SK-N-SH (cell line): ENCODE measurements around the gene STRA8. TPM values are rescaled to one million over a fixed set of nuclear protein-coding genes. Genes with fewer than 3 reads are reported as not detected.

ENCODE experiments used
- CTCF ChIA-PET: fragments of 300-600, 350-600 bp; formaldehyde crosslinking; extraction: SDS; loops from one replicate; lab custom pipeline; 2021; lab: Yijun Ruan, JAX
- POLR2A ChIA-PET: fragments of 350-600 bp; sonication (Branson Sonifier 250); formaldehyde crosslinking; extraction: SDS; loops from one replicate; lab custom pipeline; 2020; ENCODE audit warnings: antibody characterized with exemption, inconsistent platforms; lab: Yijun Ruan, JAX
- DNase-seq: peaks from one replicate; pipeline ENCODE4 v3.0.0; 2012
- H2AFZ ChIP-seq: fragments of 200-600 bp; sonication (generic); 2 replicates; pipeline ENCODE4 v1.8.1; 2016; ENCODE audit warnings: antibody characterized with exemption, mild to moderate bottlenecking, low read depth
- H3F3A ChIP-seq: fragments of 200-600 bp; sonication (generic); replicated peaks from 2 replicates; pipeline ENCODE3; 2016; ENCODE audit warnings: antibody characterized with exemption, mild to moderate bottlenecking; ENCODE audit not compliant: insufficient read depth
- H3K27ac ChIP-seq, 2 experiments: fragments of 200-500 bp in 1 of 2; fragments of 200-600 bp in 1 of 2; sonication (Bioruptor generic) in 1 of 2; sonication (generic), shearing (Covaris generic) in 1 of 2; 2 replicates each; pipeline versions ENCODE4 v1.5.1 to v1.6.1; 2014 to 2016; ENCODE audit warnings: low read depth in 2 of 2, inconsistent platforms in 1 of 2, low read length in 1 of 2, mild to moderate bottlenecking in 1 of 2, mixed read lengths in 1 of 2
- H3K27me3 ChIP-seq: fragments of 200-600 bp; sonication (generic), shearing (Covaris generic); 2 replicates; pipeline ENCODE4 v1.6.1; 2016; ENCODE audit warnings: mixed run types; ENCODE audit not compliant: insufficient read depth
- H3K36me3 ChIP-seq, 2 experiments: fragments of 200-500 bp in 1 of 2; fragments of 200-600 bp in 1 of 2; sonication (Bioruptor generic) in 1 of 2; sonication (generic) in 1 of 2; replicated peaks in 1 of 2; 2 replicates each; pipeline versions ENCODE3 to v1.5.1; 2014 to 2016; ENCODE audit warnings: low read length in 1 of 2, mild to moderate bottlenecking in 1 of 2; ENCODE audit not compliant: insufficient read depth in 2 of 2, control insufficient read depth in 1 of 2
- H3K4me1 ChIP-seq, 2 experiments: fragments of 200-500 bp in 1 of 2; fragments of 200-600 bp in 1 of 2; sonication (Bioruptor generic) in 1 of 2; sonication (generic), shearing (Covaris generic) in 1 of 2; 2 replicates each; pipeline versions ENCODE4 v1.5.1 to v1.6.1; 2014 to 2016; ENCODE audit warnings: low read depth in 1 of 2, low read length in 1 of 2, mixed run types in 1 of 2; ENCODE audit not compliant: insufficient read depth in 2 of 2, control insufficient read depth in 1 of 2
- H3K4me2 ChIP-seq: fragments of 200-600 bp; sonication (generic), shearing (Covaris generic); 2 replicates; pipeline ENCODE4 v1.6.1; 2017; ENCODE audit warnings: mixed run types
- H3K4me3 ChIP-seq, 2 experiments: fragments of 200-500 bp in 1 of 2; fragments of 200-600 bp in 1 of 2; sonication (Bioruptor generic) in 1 of 2; sonication (generic), shearing (Covaris generic) in 1 of 2; 2 replicates each; pipeline versions ENCODE4 v1.5.1 to v1.8.1; 2014 to 2016; ENCODE audit warnings: low read depth in 2 of 2, inconsistent platforms in 1 of 2, low read length in 1 of 2, mild to moderate bottlenecking in 1 of 2, mixed read lengths in 1 of 2, moderate library complexity in 1 of 2
- H3K79me2 ChIP-seq: fragments of 200-600 bp; sonication (generic); 2 replicates; pipeline ENCODE4 v1.8.1; 2017; ENCODE audit warnings: mild to moderate bottlenecking; ENCODE audit not compliant: insufficient read depth
- H3K9ac ChIP-seq: fragments of 200-600 bp; sonication (generic); 2 replicates; pipeline ENCODE4 v1.6.1; 2017; ENCODE audit warnings: mixed run types
- H3K9me2 ChIP-seq: fragments of 200-600 bp; sonication (generic); 2 replicates; pipeline ENCODE4 v1.6.1; 2017; ENCODE audit warnings: mixed run types
- H3K9me3 ChIP-seq: fragments of 200-600 bp; sonication (generic); 2 replicates; pipeline ENCODE4 v1.6.1; 2017; ENCODE audit warnings: mixed run types, mild to moderate bottlenecking, moderate library complexity
- H4K20me1 ChIP-seq: fragments of 200-600 bp; sonication (generic); 2 replicates; pipeline ENCODE4 v1.6.1; 2017; ENCODE audit warnings: mild to moderate bottlenecking, mixed run types; ENCODE audit not compliant: insufficient read depth
- GABPA ChIP-seq: IDR thresholded peaks from 2 replicates; pipeline ENCODE4 v1.4.0; 2012; ENCODE audit warnings: low read depth, mild to moderate bottlenecking
- MEF2A ChIP-seq: IDR thresholded peaks from 2 replicates; pipeline ENCODE4 v1.4.0; 2012; ENCODE audit warnings: low read depth, borderline replicate concordance
- NRF1 ChIP-seq: IDR thresholded peaks from 2 replicates; pipeline ENCODE4 v1.6.1; 2012; ENCODE audit warnings: low read depth, mild to moderate bottlenecking, low read length
- POLR2AphosphoS5 ChIP-seq: IDR thresholded peaks from 2 replicates; pipeline ENCODE4 v1.6.1; 2012; ENCODE audit warnings: low read depth, low read length
- RAD21 ChIP-seq: IDR thresholded peaks from 2 replicates; pipeline ENCODE4 v1.6.1; 2012; ENCODE audit warnings: mild to moderate bottlenecking, low read length
- RCOR1 ChIP-seq: fragments of 150-350 bp; IDR thresholded peaks from 2 replicates; pipeline ENCODE4 v1.6.1; 2017; ENCODE audit warnings: antibody characterized with exemption, low read length
- RFX5 ChIP-seq: IDR thresholded peaks from 2 replicates; pipeline ENCODE4 v1.6.1; 2012; ENCODE audit warnings: mild to moderate bottlenecking, improper control_type of control experiment, low read length
- SMC3 ChIP-seq: IDR thresholded peaks from 2 replicates; pipeline ENCODE4 v1.6.1; 2012; ENCODE audit warnings: low read depth, low read length, improper control_type of control experiment
- TEAD4 ChIP-seq: IDR thresholded peaks from 2 replicates; pipeline ENCODE4 v1.4.0; 2012; ENCODE audit warnings: mild to moderate bottlenecking, borderline replicate concordance; ENCODE audit not compliant: insufficient read depth
- WGBS: methylation state at CpG from one replicate; pipeline ENCODE4 v1.1.6; 2017; ENCODE audit warnings: low lambda C conversion rate; 5-methylcytosine and 5-hydroxymethylcytosine counted together
- polyA plus RNA-seq, 3 experiments: library from polyadenylated mRNA; depleted of rRNA; stranded (reverse); fragments of >200 nt; gene quantifications; 2 replicates each; pipeline ENCODE4 v1.2.3, GENCODE V29; 2012
- TF ChIP-seq, protein P1 (sequence below): IDR thresholded peaks from 2 replicates; pipeline ENCODE4 v1.4.0; 2012; ENCODE audit warnings: low read depth
- TF ChIP-seq, protein P2 (sequence below): fragments of 200-600 bp; sonication (generic); IDR thresholded peaks from 2 replicates; pipeline ENCODE4 v1.6.1; 2017; ENCODE audit warnings: antibody characterized with exemption, mild to moderate bottlenecking, moderate library complexity
- TF ChIP-seq, protein P3 (sequence below): IDR thresholded peaks from 2 replicates; pipeline ENCODE4 v1.6.1; 2012; ENCODE audit warnings: mild to moderate bottlenecking, low read depth, low read length, moderate library complexity
- TF ChIP-seq, protein P4 (sequence below): IDR thresholded peaks from 2 replicates; pipeline ENCODE4; 2012

The STRA8 gene
- polyA plus RNA-seq, 1 of the 3 experiments (the other 2 are of a cell fraction): not detected

DNA sequence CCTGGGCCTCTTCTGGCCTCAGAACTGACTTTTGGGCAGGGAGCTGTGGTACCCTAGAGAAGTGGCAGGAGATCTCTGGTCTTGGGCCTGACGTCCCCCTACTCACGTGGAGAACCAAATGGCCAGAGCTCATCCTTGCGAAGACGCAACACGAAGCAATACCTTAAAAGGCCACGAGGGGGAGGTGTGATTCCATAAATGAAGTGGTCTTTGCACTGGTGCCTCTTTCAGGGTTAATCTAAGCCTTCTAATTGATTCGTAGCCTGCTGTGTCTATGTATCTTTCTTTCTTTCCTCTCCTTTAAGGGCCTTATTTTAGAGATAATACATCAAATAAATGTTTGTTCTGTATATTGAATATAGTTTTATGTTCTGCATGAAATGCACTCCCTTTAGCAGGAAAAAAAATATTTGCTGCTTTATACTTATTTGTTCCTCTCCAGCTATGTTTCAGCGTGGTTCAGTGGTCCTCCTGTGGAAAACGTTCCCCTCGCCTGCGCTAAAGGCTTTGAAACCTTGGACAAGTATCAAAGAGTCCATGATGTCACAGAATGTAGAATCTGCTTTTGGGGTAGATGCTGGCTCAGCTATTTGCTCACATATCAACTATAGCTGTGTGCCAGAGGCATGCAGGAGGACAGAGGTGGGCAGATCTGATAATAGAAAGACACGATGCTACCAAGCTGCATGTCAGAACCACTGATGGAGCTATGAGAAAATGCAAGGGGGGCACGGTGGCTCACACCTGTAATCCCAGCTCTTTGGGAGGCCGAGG, 41.0 kb downstream of the STRA8 start:
- Histone ChIP-seq H3K9me2 (no peaks in the 10 kb centered on the region), H3K27me3 (no peaks in the 10 kb centered on the region; the same call in 1 of the 2 replicates), H3K4me2 (no peak overlapping the region), H3K9ac (no peak overlapping the region), H3F3A (no peaks in the 10 kb centered on the region), H3K9me3 (no peaks in the 10 kb centered on the region), H3K36me3 (no peaks in the 10 kb centered on the region), H3K4me3 (no peak overlapping the region), H4K20me1 (no peaks in the 10 kb centered on the region), H3K4me1 (no peaks in the 10 kb centered on the region), H3K27ac (no peak overlapping the region), H3K79me2 (no peaks in the 10 kb centered on the region), H2AFZ (no peak overlapping the region)
- POLR2A ChIA-PET: interaction anchor here (0.6 to 1.0 kb wide), 2 partner anchors 95 to 387 kb away, joined by 3 read pairs; partner anchors contain the start of gene STMP1
- 0 out of 2 replicates have a peak, but pooled peaks have one; percentile 7 for TF ChIP-seq RCOR1
- TF ChIP-seq, protein P1, sequence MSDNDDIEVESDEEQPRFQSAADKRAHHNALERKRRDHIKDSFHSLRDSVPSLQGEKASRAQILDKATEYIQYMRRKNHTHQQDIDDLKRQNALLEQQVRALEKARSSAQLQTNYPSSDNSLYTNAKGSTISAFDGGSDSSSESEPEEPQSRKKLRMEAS: no peak
- TF ChIP-seq, protein P2, sequence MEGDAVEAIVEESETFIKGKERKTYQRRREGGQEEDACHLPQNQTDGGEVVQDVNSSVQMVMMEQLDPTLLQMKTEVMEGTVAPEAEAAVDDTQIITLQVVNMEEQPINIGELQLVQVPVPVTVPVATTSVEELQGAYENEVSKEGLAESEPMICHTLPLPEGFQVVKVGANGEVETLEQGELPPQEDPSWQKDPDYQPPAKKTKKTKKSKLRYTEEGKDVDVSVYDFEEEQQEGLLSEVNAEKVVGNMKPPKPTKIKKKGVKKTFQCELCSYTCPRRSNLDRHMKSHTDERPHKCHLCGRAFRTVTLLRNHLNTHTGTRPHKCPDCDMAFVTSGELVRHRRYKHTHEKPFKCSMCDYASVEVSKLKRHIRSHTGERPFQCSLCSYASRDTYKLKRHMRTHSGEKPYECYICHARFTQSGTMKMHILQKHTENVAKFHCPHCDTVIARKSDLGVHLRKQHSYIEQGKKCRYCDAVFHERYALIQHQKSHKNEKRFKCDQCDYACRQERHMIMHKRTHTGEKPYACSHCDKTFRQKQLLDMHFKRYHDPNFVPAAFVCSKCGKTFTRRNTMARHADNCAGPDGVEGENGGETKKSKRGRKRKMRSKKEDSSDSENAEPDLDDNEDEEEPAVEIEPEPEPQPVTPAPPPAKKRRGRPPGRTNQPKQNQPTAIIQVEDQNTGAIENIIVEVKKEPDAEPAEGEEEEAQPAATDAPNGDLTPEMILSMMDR: peak; percentile 94
- TF ChIP-seq POLR2AphosphoS5: no peak
- TF ChIP-seq RAD21: peak; percentile 93
- TF ChIP-seq SMC3: peak; percentile 87
- DNase-seq: peak; percentile 85
- WGBS: 26% methylated on average over 14 of the region's 14 CpGs
- CTCF ChIA-PET: interaction anchor here (0.6 to 18.9 kb wide), 104 partner anchors 8 to 801 kb away, joined by 3 to 737 read pairs (median 4); partner anchors contain the start of gene CYREN

DNA sequence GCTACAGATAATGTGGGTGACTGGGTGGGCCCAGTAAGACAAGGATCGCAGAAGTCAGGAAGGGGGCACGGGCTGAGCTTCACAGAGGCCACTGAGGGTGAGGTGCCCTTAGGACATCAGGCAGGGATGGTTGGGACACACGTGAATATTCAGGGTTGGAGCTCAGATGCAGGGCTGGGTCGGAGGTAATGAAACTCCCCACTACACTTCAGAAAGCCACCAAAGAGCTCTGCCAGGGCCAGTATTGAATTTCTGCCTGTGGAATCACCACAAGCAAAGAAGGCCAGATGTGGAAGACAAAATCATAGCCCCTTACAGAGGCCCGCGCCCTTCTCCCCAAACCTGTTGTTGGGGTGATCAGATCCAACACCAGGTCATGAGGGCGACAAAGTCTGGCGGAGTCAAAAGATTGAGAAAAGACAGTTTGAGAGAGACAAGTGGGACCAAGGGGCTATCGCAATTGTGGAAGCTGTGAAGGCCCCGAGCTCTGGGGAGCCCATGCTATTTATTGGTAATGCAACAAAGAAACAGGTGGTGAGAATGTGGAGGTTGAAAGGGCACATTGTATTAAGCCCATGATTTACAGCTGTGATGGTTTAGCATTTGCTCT, 42.4 kb downstream of the STRA8 start:
- Histone ChIP-seq H3K9me3 (no peaks in the 10 kb centered on the region), H3K27me3 (no peaks in the 10 kb centered on the region; the same call in 1 of the 2 replicates), H4K20me1 (no peaks in the 10 kb centered on the region), H3F3A (no peaks in the 10 kb centered on the region), H3K9me2 (no peaks in the 10 kb centered on the region), H3K4me3 (no peak overlapping the region), H3K27ac (no peak overlapping the region), H3K36me3 (no peaks in the 10 kb centered on the region), H2AFZ (no peak overlapping the region), H3K79me2 (no peaks in the 10 kb centered on the region), H3K9ac (no peak overlapping the region), H3K4me1 (no peaks in the 10 kb centered on the region), H3K4me2 (no peak overlapping the region)
- 73% methylated on average over 10 of the region's 10 CpGs for WGBS
- no peak for DNase-seq
- TF ChIP-seq GABPA (no peak), RCOR1 (no peak), TEAD4 (no peak), NRF1 (no peak), RFX5 (no peak), RAD21 (no peak), MEF2A (no peak)
- TF ChIP-seq, protein P3, sequence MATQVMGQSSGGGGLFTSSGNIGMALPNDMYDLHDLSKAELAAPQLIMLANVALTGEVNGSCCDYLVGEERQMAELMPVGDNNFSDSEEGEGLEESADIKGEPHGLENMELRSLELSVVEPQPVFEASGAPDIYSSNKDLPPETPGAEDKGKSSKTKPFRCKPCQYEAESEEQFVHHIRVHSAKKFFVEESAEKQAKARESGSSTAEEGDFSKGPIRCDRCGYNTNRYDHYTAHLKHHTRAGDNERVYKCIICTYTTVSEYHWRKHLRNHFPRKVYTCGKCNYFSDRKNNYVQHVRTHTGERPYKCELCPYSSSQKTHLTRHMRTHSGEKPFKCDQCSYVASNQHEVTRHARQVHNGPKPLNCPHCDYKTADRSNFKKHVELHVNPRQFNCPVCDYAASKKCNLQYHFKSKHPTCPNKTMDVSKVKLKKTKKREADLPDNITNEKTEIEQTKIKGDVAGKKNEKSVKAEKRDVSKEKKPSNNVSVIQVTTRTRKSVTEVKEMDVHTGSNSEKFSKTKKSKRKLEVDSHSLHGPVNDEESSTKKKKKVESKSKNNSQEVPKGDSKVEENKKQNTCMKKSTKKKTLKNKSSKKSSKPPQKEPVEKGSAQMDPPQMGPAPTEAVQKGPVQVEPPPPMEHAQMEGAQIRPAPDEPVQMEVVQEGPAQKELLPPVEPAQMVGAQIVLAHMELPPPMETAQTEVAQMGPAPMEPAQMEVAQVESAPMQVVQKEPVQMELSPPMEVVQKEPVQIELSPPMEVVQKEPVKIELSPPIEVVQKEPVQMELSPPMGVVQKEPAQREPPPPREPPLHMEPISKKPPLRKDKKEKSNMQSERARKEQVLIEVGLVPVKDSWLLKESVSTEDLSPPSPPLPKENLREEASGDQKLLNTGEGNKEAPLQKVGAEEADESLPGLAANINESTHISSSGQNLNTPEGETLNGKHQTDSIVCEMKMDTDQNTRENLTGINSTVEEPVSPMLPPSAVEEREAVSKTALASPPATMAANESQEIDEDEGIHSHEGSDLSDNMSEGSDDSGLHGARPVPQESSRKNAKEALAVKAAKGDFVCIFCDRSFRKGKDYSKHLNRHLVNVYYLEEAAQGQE: no peak
- TF ChIP-seq, protein P1: no peak
- TF ChIP-seq, protein P4, sequence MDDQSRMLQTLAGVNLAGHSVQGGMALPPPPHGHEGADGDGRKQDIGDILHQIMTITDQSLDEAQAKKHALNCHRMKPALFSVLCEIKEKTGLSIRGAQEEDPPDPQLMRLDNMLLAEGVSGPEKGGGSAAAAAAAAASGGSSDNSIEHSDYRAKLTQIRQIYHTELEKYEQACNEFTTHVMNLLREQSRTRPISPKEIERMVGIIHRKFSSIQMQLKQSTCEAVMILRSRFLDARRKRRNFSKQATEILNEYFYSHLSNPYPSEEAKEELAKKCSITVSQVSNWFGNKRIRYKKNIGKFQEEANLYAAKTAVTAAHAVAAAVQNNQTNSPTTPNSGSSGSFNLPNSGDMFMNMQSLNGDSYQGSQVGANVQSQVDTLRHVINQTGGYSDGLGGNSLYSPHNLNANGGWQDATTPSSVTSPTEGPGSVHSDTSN: no peak
- CTCF ChIA-PET: interaction anchor here (0.9 to 18.9 kb wide), 19 partner anchors 13 to 590 kb away, joined by 3 to 737 read pairs (median 9); no protein-coding TSS in a partner anchor
- POLR2A ChIA-PET: no interaction called here
